ENCODE data around the gene WDR47.

DNA sequence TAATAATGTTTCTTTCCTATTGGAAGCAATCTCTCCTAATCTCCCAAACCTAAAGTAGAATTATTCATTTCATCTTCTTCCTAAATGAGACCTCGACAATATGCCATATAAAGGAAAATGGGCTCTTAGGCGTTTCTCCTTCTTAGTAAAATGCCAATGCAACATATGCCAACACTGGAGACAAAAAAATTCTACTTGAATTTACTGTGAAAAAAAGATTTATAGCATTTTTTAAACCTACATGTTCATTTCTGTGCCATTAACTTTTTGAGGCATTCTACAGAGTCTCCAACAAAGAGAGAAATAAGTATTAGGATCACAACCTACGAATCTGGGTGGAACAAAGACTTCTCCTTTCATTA, 1.3 kb downstream of the WDR47 start:
- TF ChIP-seq, protein P1, sequence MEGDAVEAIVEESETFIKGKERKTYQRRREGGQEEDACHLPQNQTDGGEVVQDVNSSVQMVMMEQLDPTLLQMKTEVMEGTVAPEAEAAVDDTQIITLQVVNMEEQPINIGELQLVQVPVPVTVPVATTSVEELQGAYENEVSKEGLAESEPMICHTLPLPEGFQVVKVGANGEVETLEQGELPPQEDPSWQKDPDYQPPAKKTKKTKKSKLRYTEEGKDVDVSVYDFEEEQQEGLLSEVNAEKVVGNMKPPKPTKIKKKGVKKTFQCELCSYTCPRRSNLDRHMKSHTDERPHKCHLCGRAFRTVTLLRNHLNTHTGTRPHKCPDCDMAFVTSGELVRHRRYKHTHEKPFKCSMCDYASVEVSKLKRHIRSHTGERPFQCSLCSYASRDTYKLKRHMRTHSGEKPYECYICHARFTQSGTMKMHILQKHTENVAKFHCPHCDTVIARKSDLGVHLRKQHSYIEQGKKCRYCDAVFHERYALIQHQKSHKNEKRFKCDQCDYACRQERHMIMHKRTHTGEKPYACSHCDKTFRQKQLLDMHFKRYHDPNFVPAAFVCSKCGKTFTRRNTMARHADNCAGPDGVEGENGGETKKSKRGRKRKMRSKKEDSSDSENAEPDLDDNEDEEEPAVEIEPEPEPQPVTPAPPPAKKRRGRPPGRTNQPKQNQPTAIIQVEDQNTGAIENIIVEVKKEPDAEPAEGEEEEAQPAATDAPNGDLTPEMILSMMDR (IDR thresholded peaks at IDR 0.05; ENCODE audit: poor library complexity, severe bottlenecking): no peak
- no peak for TF ChIP-seq EP300 (conservative IDR thresholded peaks at IDR 0.05; ENCODE audit: poor library complexity, severe bottlenecking)
- TF ChIP-seq EZH2 (IDR thresholded peaks at IDR 0.05; ENCODE audit: borderline replicate concordance, insufficient read depth, low read length, poor library complexity, severe bottlenecking): no peak
- TF ChIP-seq POLR2AphosphoS5 (IDR thresholded peaks at IDR 0.05): no peak
- TF ChIP-seq RAD21 (conservative IDR thresholded peaks at IDR 0.05): no peak
- TF ChIP-seq TAF1 (IDR thresholded peaks at IDR 0.05; ENCODE audit: low read depth): no peak
- TF ChIP-seq SMC3 (conservative IDR thresholded peaks at IDR 0.05; ENCODE audit: poor library complexity): no peak
- TF ChIP-seq, protein P2, sequence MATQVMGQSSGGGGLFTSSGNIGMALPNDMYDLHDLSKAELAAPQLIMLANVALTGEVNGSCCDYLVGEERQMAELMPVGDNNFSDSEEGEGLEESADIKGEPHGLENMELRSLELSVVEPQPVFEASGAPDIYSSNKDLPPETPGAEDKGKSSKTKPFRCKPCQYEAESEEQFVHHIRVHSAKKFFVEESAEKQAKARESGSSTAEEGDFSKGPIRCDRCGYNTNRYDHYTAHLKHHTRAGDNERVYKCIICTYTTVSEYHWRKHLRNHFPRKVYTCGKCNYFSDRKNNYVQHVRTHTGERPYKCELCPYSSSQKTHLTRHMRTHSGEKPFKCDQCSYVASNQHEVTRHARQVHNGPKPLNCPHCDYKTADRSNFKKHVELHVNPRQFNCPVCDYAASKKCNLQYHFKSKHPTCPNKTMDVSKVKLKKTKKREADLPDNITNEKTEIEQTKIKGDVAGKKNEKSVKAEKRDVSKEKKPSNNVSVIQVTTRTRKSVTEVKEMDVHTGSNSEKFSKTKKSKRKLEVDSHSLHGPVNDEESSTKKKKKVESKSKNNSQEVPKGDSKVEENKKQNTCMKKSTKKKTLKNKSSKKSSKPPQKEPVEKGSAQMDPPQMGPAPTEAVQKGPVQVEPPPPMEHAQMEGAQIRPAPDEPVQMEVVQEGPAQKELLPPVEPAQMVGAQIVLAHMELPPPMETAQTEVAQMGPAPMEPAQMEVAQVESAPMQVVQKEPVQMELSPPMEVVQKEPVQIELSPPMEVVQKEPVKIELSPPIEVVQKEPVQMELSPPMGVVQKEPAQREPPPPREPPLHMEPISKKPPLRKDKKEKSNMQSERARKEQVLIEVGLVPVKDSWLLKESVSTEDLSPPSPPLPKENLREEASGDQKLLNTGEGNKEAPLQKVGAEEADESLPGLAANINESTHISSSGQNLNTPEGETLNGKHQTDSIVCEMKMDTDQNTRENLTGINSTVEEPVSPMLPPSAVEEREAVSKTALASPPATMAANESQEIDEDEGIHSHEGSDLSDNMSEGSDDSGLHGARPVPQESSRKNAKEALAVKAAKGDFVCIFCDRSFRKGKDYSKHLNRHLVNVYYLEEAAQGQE (IDR thresholded peaks at IDR 0.05; ENCODE audit: borderline replicate concordance): no peak
- no peak for TF ChIP-seq MXI1 (conservative IDR thresholded peaks at IDR 0.05; ENCODE audit: poor library complexity, severe bottlenecking)

Data from neural cell (in vitro differentiated cells).